B cell (primary cell): ENCODE results near the gene RAPH1. TPM values are rescaled to one million over a fixed set of nuclear protein-coding genes. Genes with fewer than 3 reads are reported as not detected.

Experiments used
- ATAC-seq: fragments of 200-7000 bp; cut with Tn5 transposase; one replicate; pipeline ENCODE4 v1.10.0; 2021; ENCODE audit warnings: low read depth, mild to moderate bottlenecking, moderate number of reproducible peaks, moderate library complexity
- CTCF ChIA-PET: fragments of 350-600 bp; sonication (Branson Sonifier 250); formaldehyde crosslinking; loops from one replicate; lab custom pipeline; 2021; ENCODE audit warnings: antibody characterized with exemption, inconsistent platforms; lab: Charles Lee
- POLR2A ChIA-PET: fragments of 350-600 bp; sonication (Branson Sonifier 250); formaldehyde crosslinking; loops from one replicate; lab custom pipeline; 2021; ENCODE audit warnings: antibody characterized with exemption; lab: Charles Lee
- DNase-seq: peaks from one replicate; pipeline ENCODE4 v3.0.0; 2013
- H2AFZ ChIP-seq: 2 replicates; pipeline ENCODE4 v1.6.1; 2012; ENCODE audit warnings: mild to moderate bottlenecking, low read depth, low read length; ENCODE audit not compliant: insufficient read depth, poor library complexity, severe bottlenecking
- H3K27ac ChIP-seq, 2 donors: 1 replicate in 1 of 2; 2 replicates in 1 of 2; pipeline ENCODE4 v1.5.1; 2012 to 2013; ENCODE audit warnings: low read length in 2 of 2, mild to moderate bottlenecking in 2 of 2, moderate library complexity in 1 of 2
- H3K27me3 ChIP-seq, 4 experiments: fragments of 200-600 bp in 1 of 4; sonication (generic) in 1 of 4; replicated peaks in 1 of 4; 1 replicate in 2 of 4; 2 replicates in 2 of 4; pipeline versions ENCODE4 v1.6.1 to v1.7.0; 2013 to 2016; ENCODE audit warnings: low read length in 3 of 4, mild to moderate bottlenecking in 2 of 4, mixed read lengths in 1 of 4, moderate library complexity in 1 of 4; ENCODE audit not compliant: insufficient read depth in 4 of 4, control insufficient read depth in 3 of 4; ENCODE audit errors: control extremely low read depth in 1 of 4
- H3K36me3 ChIP-seq, 2 experiments: replicated peaks in 1 of 2; 1 replicate in 1 of 2; 2 replicates in 1 of 2; pipeline versions ENCODE4 v1.6.1 to v1.7.1; 2013; ENCODE audit warnings: low read length in 1 of 2; ENCODE audit not compliant: insufficient read depth in 2 of 2, control insufficient read depth in 1 of 2; ENCODE audit errors: control extremely low read depth in 1 of 2, extremely low read depth in 1 of 2
- H3K4me1 ChIP-seq, 2 donors: fragments of 200-600 bp in 1 of 2; sonication (generic) in 1 of 2; 1 replicate in 1 of 2; 2 replicates in 1 of 2; pipeline versions ENCODE4 v1.5.1 to v1.6.1; 2013 to 2017; ENCODE audit warnings: low read length in 2 of 2; ENCODE audit not compliant: control insufficient read depth in 2 of 2, insufficient read depth in 2 of 2
- H3K4me2 ChIP-seq: replicated peaks from 2 replicates; pipeline ENCODE3; 2012; ENCODE audit warnings: mild to moderate bottlenecking, low read depth, low read length; ENCODE audit not compliant: poor library complexity, severe bottlenecking
- H3K4me3 ChIP-seq, 5 experiments: fragments of 200-600 bp in 1 of 5; sonication (generic) in 1 of 5; 1 replicate in 3 of 5; 2 replicates in 2 of 5; pipeline versions ENCODE4 v1.5.1 to v1.7.0; 2011 to 2016; ENCODE audit warnings: low read length in 4 of 5, mild to moderate bottlenecking in 4 of 5, low read depth in 2 of 5, control low read depth in 1 of 5, moderate library complexity in 1 of 5; ENCODE audit not compliant: insufficient read depth in 1 of 5; ENCODE audit errors: control extremely low read depth in 1 of 5, extremely low read depth in 1 of 5
- H3K79me2 ChIP-seq: fragments of 200-600 bp; sonication (generic); one replicate; pipeline ENCODE4 v1.6.0; 2016; ENCODE audit warnings: low read length; ENCODE audit not compliant: control insufficient read depth, insufficient read depth
- H3K9ac ChIP-seq: fragments of 200-600 bp; sonication (generic); 2 replicates; pipeline ENCODE4 v1.6.1; 2017; ENCODE audit warnings: mild to moderate bottlenecking, low read length, moderate library complexity
- H3K9me3 ChIP-seq, 3 donors: one replicate each; pipeline versions ENCODE4 v1.6.1 to v1.7.1; 2013; ENCODE audit warnings: low read length in 2 of 3; ENCODE audit not compliant: control insufficient read depth in 2 of 3, insufficient read depth in 1 of 3; ENCODE audit errors: control extremely low read depth in 1 of 3
- H4K20me1 ChIP-seq: 2 replicates; pipeline ENCODE4 v1.6.0; 2012; ENCODE audit warnings: mild to moderate bottlenecking, low read length; ENCODE audit not compliant: insufficient read depth, control insufficient read depth, poor library complexity, severe bottlenecking
- H3K27ac Mint-ChIP-seq: one replicate; pipeline ENCODE4 v1.8.0; 2021; ENCODE audit warnings: mixed read lengths
- H3K27me3 Mint-ChIP-seq: one replicate; pipeline ENCODE4 v1.8.0; 2021; ENCODE audit warnings: mixed read lengths
- H3K4me1 Mint-ChIP-seq: one replicate; pipeline ENCODE4 v1.8.0; 2021; ENCODE audit warnings: mixed read lengths
- H3K4me3 Mint-ChIP-seq: one replicate; pipeline ENCODE4 v1.8.0; 2021; ENCODE audit warnings: mixed read lengths
- H3K9me3 Mint-ChIP-seq: one replicate; pipeline ENCODE4 v1.8.0; 2022; ENCODE audit warnings: mixed read lengths; ENCODE audit not compliant: insufficient read depth
- CTCF ChIP-seq: fragments of 200-600 bp; IDR thresholded peaks from one replicate; pipeline ENCODE4 v1.8.0; 2022; ENCODE audit warnings: antibody characterized with exemption, mild to moderate bottlenecking
- EZH2 ChIP-seq: IDR thresholded peaks from 2 replicates; pipeline ENCODE4 v1.6.1; 2012; ENCODE audit warnings: borderline replicate concordance, low read depth, mild to moderate bottlenecking, moderate library complexity, low read length; ENCODE audit not compliant: insufficient read depth, poor library complexity, severe bottlenecking
- WGBS: methylation state at CpG from one replicate; pipeline ENCODE4 v1.1.5; 2013; ENCODE audit warnings: missing lambda C conversion rate; ENCODE audit not compliant: insufficient coverage; 5-methylcytosine and 5-hydroxymethylcytosine counted together
- intact Hi-C: fragments of 100-400 bp; cut with micrococcal nuclease; formaldehyde crosslinking; loops from one replicate; pipeline ENCODE4 v1.10.0; 2022
- polyA plus RNA-seq: library from polyadenylated mRNA; depleted of rRNA; stranded (reverse); fragments of >200 nt; gene quantifications from 2 replicates; pipeline ENCODE4 v1.2.3, GENCODE V29; 2012
- total RNA-seq, 2 donors: library from RNA; stranded (reverse); fragments of 120-200 nt in 1 of 2; gene quantifications; 1 replicate in 1 of 2; 2 replicates in 1 of 2; pipeline versions ENCODE4 v1.2.3 to v1.2.4, GENCODE V29; 2013 to 2022

Gene RAPH1
- total and polyA plus RNA-seq, 2 donors (not counting 1 experiment from before 2014, with no cell fraction given): 0.13 TPM; not detected in 1

- Mint-ChIP-seq H3K4me3 (no peak overlapping the region), H3K27ac (no peak overlapping the region), H3K27me3 (no peaks in the 10 kb centered on the region), H3K4me1 (no peaks in the 10 kb centered on the region), H3K9me3 (no peaks in the 10 kb centered on the region)
- no peaks in the 10 kb centered on the region for H3K27me3 ChIP-seq
- no peak overlapping the region for H3K9ac ChIP-seq
- H2AFZ ChIP-seq: no peak overlapping the region
- H3K36me3 ChIP-seq: no peaks in the 10 kb centered on the region
- no peak for DNase-seq
- ChIA-PET CTCF (no interaction called here), POLR2A (no interaction called here)
- no peaks in the 10 kb centered on the region for H3K4me1 ChIP-seq
- H3K4me2 ChIP-seq: no peak overlapping the region
- no peak overlapping the region for H3K27ac ChIP-seq
- intact Hi-C loops: no loop called here
- ATAC-seq: no peak
- no peaks in the 10 kb centered on the region for H3K9me3 ChIP-seq
- no peak overlapping the region for H3K4me3 ChIP-seq
- no peak for TF ChIP-seq CTCF
- no peak for TF ChIP-seq EZH2
- H3K79me2 ChIP-seq: no peaks in the 10 kb centered on the region
- no CpG with 5 or more reads among the region's 2 CpGs for WGBS
- no peaks in the 10 kb centered on the region for H4K20me1 ChIP-seq
These were observed 98.6 kb downstream of the RAPH1 start for GRCh38 chr2:203436496-203436895.

GRCh38 chr2:203432811-203433210, 102.3 kb downstream of the RAPH1 start:
- no peaks in the 10 kb centered on the region for H3K79me2 ChIP-seq
- H3K36me3 ChIP-seq: peaks cover 0 to 1% of the 10 kb centered on the region in 2 experiments
- DNase-seq: no peak
- TF ChIP-seq CTCF (no peak), EZH2 (no peak)
- H3K27me3 ChIP-seq: no peaks in the 10 kb centered on the region
- Mint-ChIP-seq H3K9me3 (no peaks in the 10 kb centered on the region), H3K4me3 (no peak overlapping the region), H3K27me3 (no peaks in the 10 kb centered on the region), H3K27ac (no peak overlapping the region), H3K4me1 (no peaks in the 10 kb centered on the region)
- no peaks in the 10 kb centered on the region for H4K20me1 ChIP-seq
- intact Hi-C loops: no loop called here
- no peak for ATAC-seq
- H3K9ac ChIP-seq: no peak overlapping the region
- H3K9me3 ChIP-seq: no peaks in the 10 kb centered on the region
- no peaks in the 10 kb centered on the region for H3K4me1 ChIP-seq
- H3K4me3 ChIP-seq: no peak overlapping the region
- ChIA-PET CTCF (no interaction called here), POLR2A (no interaction called here)
- no peak overlapping the region for H2AFZ ChIP-seq
- WGBS: no CpG with 5 or more reads among the region's 6 CpGs
- no peak overlapping the region for H3K4me2 ChIP-seq
- no peak overlapping the region for H3K27ac ChIP-seq
